Memory B cell (primary cell): ENCODE data around the gene SKI.
A peak's percentile ranks its signal among the peaks of the same experiment; 100 is the strongest.

Source experiments
- ATAC-seq: fragments of 150-1000 bp; cut with Tn5 transposase; 2 replicates; pipeline ENCODE4 v1.10.0; 2021; ENCODE audit warnings: low read depth, mild to moderate bottlenecking, moderate library complexity
- DNase-seq, 2 donors: peaks; one replicate each; pipeline ENCODE4 v3.0.0; 2022; ENCODE audit warnings: low spot score in 2 of 2
- H3K27ac Mint-ChIP-seq: one replicate; pipeline ENCODE4 v1.8.0; 2022; ENCODE audit warnings: mild to moderate bottlenecking, moderate library complexity, mixed read lengths
- H3K27me3 Mint-ChIP-seq: one replicate; pipeline ENCODE4 v1.8.0; 2022; ENCODE audit warnings: mixed read lengths
- H3K36me3 Mint-ChIP-seq: one replicate; pipeline ENCODE4 v1.8.0; 2022; ENCODE audit warnings: mild to moderate bottlenecking, mixed read lengths
- H3K4me1 Mint-ChIP-seq: one replicate; pipeline ENCODE4 v1.8.0; 2022; ENCODE audit warnings: mixed read lengths
- H3K4me3 Mint-ChIP-seq: one replicate; pipeline ENCODE4 v1.8.0; 2022; ENCODE audit warnings: mild to moderate bottlenecking, moderate library complexity, mixed read lengths
- H3K9me3 Mint-ChIP-seq: one replicate; pipeline ENCODE4 v1.8.0; 2022; ENCODE audit warnings: mixed read lengths

Gene SKI

DNA sequence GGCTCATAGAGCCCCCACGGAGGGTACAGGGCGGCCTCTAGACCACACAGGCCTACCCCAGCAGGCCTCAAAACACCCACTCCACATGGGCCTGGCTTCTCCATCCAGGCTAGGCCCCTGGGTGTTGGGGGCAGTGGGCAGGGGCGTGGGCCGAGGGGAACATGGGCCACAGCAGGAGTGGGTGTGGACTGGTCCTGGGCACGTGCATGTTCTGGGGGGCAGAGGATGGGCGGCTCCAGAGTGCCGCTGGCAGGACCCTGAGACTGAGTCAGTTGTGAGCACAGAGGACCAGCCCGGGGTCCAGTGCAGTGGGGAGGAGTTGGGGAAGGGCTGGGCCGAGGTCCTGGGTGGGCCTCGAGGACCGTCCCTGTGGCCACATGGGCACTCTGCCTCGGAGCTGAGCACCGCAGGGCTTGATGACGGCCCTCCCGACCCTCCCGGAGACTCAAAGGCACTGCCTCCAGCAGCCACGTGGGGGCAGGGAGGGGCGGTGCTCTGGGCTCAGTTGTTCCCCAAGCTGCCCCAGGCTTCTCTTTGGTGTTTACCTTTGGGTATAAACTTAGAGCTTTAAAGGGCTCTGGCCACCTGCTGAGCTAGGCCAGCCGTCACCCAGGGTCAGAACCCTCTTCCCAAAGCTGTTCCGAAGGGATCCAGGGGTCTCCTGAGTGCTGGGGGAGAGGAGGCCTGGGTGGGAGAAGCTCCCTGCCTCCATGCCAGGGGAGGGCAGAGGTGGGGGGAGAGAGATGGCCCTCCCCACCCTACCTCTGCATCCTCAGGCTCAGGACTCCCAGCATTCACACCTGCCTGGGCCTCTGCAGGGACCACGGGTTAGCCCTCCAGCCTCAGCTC, 83.3 kb downstream of the SKI start:
- no peak overlapping the region for H3K4me3 Mint-ChIP-seq

DNA sequence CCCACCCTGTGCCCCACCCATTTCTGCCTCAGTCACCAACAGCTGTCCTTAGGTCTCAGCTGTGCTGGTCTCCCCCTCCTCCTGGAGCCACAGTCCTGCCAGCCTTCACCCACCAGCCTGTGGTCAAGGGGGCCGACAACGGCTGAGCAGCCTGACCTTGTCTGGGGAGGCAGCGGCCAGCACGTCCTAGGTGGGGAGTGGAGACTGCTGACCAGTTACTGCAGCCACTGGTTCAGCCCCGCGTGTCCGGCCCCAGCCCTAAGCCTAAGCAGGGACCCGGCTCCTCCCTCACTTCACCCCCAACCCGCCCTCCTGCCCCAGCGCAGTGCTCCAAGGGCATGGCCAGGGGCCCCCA, 84.0 kb downstream of the SKI start:
- ATAC-seq (peak; percentile 10), DNase-seq (no peak)
- Mint-ChIP-seq H3K9me3 (no peaks in the 10 kb centered on the region), H3K4me3 (no peak overlapping the region), H3K27me3 (no peaks in the 10 kb centered on the region), H3K27ac (peak overlapping the region; percentile 84), H3K36me3 (peaks cover 8% of the 10 kb centered on the region), H3K4me1 (peaks cover 22% of the 10 kb centered on the region)

More for the DNA sequence above, 83.3 kb downstream of the SKI start:
- Mint-ChIP-seq H3K9me3 (no peaks in the 10 kb centered on the region), H3K27me3 (no peaks in the 10 kb centered on the region), H3K27ac (peak overlapping the region; percentile 84), H3K36me3 (peaks cover 8% of the 10 kb centered on the region), H3K4me1 (peaks cover 20% of the 10 kb centered on the region)
- ATAC-seq (peak; percentile 70), DNase-seq (peak; percentile 68 to 70)

DNA sequence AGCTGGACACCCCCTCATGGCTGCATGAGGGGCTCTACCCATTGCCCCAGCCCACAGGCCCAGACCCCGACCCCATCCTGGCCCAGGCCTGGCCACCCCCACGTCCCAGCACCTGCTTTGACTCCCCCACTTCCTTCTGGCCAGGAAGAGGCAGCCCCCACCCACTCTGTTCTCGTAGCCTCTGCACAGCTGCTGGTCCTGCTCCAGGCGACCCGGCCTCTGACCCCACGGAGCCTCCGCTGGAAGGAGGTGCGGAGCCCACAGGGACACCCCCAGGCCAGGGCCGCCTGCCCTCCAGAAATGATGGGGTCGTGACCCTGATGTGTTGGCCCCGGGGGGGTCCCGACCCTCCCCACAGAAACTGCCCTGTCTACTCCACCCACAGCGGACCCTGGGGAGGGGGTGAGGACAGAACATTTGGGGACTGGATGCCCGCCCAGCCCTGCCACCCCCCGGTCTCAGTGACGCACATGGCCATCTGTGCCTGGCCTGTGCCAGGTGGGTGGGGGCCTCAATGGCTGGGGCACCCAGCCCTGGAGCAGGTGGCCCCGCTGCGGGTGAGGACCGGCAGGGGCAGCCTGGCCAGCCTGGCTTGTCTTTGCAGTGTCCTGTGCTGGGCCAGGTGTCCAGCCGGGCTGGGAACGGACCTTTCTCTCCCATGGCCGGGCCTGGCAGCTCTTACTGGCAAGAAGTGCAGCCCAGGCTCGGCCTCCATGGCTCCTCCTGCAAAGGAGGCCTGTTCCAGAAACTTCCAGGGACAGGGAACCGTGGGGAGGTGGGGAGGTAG, 84.6 kb downstream of the SKI start:
- no peak for ATAC-seq
- Mint-ChIP-seq H3K4me3 (peak overlapping the region; percentile 56), H3K27ac (peak overlapping the region; percentile 84), H3K9me3 (no peaks in the 10 kb centered on the region), H3K27me3 (no peaks in the 10 kb centered on the region), H3K4me1 (peaks cover 20% of the 10 kb centered on the region), H3K36me3 (peaks cover 6% of the 10 kb centered on the region)
- no peak for DNase-seq

DNA sequence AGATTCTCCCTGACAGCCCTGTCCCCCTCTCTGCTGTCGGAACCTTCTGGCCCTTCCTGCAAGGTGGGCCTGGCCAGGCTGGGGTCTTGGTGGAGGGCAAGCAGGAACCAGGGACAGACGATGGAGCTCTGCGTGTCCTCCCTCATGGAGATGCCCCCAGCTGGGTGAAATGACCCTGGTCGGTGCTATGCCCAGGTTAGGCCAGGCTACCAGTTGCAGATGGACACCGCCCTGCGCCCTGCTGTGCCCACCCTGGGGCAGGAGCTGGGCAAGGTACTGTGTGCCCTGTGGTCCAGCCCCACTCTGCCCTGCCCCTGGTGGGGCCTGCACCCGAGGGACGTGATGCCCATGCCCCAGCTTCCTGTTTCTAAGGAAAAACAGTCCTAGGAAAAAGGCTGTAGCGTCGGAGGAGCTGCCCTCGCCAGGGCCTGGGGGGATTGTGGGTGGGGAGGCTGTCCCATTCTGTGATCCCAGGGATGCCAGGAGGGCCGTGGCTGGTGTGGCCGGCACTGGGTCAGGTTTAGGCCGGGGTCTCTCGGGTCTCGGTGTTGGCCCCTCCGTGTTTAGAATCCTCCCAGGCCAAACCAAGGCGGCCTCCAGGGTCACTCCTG, 85.6 kb downstream of the SKI start:
- Mint-ChIP-seq H3K27me3 (no peaks in the 10 kb centered on the region), H3K27ac (peak overlapping the region; percentile 84), H3K9me3 (no peaks in the 10 kb centered on the region), H3K4me3 (peak overlapping the region; percentile 52), H3K4me1 (peaks cover 20% of the 10 kb centered on the region), H3K36me3 (no peaks in the 10 kb centered on the region)
- DNase-seq (no peak), ATAC-seq (no peak)

DNA sequence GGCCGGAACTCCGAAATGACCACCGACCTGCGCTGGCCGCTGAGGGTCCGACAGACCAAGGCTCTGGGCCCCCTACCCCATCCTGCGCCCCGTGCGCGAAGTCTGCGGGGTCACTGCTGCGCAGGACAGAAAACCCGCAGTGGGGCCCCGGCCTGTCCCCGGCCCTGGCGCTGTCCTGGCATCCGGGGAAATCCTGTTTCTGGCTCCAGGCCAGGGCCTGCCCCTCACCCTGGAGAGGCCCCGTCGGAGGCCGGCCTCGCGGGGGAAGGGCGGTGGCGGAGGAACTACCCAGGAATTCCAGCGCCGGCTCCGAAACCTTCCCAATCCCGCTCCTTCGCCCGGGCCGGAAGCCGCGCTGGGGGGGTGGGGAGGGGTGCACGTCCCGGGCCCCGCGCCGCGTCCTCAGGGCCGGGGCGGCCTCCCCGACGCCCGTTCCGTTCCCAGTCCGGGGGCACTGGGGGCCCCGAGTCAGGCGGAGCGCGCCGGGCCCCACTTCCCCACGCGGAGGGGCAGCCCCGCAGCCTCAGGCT, 86.2 kb downstream of the SKI start:
- DNase-seq: no peak
- Mint-ChIP-seq H3K9me3 (no peaks in the 10 kb centered on the region), H3K36me3 (no peaks in the 10 kb centered on the region), H3K27me3 (no peaks in the 10 kb centered on the region), H3K4me1 (peaks cover 20% of the 10 kb centered on the region), H3K4me3 (no peak overlapping the region), H3K27ac (no peak overlapping the region)
- peak; percentile 14 for ATAC-seq

DNA sequence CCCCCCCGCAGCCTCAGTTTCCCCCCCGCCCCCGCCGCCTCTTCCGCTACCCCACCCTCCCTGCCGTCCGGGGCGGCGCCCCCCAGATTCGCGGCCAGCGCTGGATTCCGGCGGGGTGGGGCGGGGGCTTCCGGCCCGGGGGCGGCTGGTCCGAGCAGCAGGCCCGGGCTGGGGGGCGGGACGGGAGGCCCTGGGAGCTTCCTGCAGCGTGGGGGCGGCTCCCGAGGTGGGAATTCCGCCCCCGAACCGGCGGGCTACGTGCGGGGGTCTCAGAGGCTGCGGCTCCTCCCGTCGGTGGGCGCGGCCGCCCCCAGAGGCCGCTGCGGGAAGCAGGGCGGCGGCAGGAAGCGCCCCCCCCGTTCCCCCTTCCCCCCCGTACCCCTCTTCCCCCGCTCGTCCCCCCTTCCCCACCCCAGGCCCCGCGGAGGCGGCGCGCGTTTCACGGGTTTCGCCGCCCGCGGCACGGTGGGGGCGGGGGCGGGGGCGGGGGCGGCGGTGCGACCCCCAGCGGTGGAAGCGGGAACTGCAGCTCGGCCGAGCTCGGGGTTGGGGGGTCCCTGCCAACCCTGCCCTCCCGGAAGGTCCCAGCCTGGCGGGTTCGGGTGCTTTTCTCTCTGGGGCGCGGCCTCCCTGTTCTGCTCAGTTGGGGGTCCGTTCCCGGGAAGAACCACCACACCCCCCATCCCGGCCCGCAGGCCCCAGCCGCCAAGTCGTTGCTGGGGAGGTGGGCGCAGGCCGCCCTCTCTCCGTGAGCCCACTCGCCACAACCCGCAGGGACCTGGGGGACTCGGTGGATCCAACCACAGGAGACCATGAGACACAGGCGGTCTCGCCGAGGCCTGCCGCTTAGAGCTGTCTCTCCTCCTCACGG, 86.9 kb downstream of the SKI start:
- peak overlapping the region; percentile 82 for H3K27ac Mint-ChIP-seq
- peaks cover 3% of the 10 kb centered on the region for H3K27me3 Mint-ChIP-seq
- peak; percentile 76 to 82 for DNase-seq
- H3K4me3 Mint-ChIP-seq: peak overlapping the region; percentile 80
- peaks cover 20% of the 10 kb centered on the region for H3K4me1 Mint-ChIP-seq
- no peaks in the 10 kb centered on the region for H3K9me3 Mint-ChIP-seq
- H3K36me3 Mint-ChIP-seq: no peaks in the 10 kb centered on the region
- peak; percentile 62 for ATAC-seq

DNA sequence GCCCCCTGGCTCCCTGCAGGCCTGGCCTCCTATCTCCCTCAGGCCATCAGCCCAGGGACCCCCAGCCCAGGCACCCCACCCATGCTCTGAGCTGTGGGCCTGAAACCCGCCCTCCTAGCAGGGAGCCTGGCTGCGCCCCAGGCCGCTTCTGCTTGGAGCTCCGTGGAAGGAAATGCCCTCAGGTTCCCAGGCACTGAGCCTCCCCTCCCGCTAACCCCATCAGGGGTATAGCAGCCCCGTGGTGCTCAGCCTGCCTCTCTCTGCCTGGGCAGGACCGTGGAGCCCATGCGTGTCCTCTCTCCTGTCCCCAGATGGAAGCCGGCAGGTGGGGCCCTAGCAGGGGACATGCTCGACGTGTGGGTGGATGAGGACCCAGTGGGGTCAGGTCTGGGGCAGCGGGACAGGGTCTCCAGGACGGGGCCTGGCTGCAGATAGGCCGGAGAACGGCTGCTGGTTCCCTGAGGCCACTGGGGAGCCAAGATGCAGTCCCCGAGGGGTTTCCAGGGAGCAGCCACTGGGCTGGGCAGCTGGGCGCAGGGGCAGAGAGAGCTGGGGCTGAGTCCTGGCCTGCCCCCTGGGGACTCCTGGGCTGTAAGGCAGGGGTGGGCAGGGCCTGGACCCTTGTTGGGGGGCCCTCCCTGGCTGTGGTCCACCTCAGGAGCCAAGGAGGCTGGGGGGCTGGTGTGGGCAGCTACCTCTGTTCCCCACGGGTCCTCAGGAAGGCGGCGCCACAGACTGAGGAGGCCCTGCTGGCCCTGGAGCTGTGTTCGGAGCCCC, 87.7 kb downstream of the SKI start:
- H3K4me3 Mint-ChIP-seq: peak overlapping the region; percentile 80
- no peak for ATAC-seq

DNA sequence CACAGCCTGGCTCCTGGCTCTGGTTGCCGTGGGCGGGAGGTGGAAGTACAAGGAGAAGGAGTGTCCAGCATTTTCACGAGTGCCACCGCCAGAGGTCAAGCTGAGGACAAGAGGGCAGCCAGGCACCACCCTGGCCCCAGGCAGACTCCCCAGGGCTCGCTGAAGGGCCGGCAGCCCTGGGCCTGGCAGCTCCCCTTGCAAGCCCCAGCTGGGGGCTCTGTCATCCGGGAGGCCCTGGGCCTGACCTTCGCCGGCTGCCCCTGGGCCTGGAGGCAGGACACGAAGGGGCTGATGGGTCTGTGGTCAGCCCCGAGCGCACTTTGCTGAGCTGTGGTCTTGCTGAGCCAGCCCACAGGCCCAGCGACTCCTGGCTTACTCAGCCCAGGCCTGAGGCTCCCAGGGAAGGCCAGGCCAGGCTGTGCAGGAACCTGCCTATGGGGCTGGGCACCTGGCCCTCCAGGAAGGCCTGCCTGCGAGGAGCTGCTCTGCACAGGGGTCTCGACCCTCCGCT, 88.4 kb downstream of the SKI start:
- DNase-seq: no peak
- H3K27me3 Mint-ChIP-seq: peaks cover 6% of the 10 kb centered on the region
- peaks cover 18% of the 10 kb centered on the region for H3K4me1 Mint-ChIP-seq
- H3K9me3 Mint-ChIP-seq: no peaks in the 10 kb centered on the region
- H3K4me3 Mint-ChIP-seq: no peak overlapping the region
- H3K36me3 Mint-ChIP-seq: no peaks in the 10 kb centered on the region
- ATAC-seq: no peak
- H3K27ac Mint-ChIP-seq: no peak overlapping the region

More for the DNA sequence above, 87.7 kb downstream of the SKI start:
- H3K27ac Mint-ChIP-seq: peak overlapping the region; percentile 82
- no peak for DNase-seq
- H3K9me3 Mint-ChIP-seq: no peaks in the 10 kb centered on the region
- H3K4me1 Mint-ChIP-seq: peaks cover 20% of the 10 kb centered on the region
- peaks cover 6% of the 10 kb centered on the region for H3K27me3 Mint-ChIP-seq
- H3K36me3 Mint-ChIP-seq: no peaks in the 10 kb centered on the region

DNA sequence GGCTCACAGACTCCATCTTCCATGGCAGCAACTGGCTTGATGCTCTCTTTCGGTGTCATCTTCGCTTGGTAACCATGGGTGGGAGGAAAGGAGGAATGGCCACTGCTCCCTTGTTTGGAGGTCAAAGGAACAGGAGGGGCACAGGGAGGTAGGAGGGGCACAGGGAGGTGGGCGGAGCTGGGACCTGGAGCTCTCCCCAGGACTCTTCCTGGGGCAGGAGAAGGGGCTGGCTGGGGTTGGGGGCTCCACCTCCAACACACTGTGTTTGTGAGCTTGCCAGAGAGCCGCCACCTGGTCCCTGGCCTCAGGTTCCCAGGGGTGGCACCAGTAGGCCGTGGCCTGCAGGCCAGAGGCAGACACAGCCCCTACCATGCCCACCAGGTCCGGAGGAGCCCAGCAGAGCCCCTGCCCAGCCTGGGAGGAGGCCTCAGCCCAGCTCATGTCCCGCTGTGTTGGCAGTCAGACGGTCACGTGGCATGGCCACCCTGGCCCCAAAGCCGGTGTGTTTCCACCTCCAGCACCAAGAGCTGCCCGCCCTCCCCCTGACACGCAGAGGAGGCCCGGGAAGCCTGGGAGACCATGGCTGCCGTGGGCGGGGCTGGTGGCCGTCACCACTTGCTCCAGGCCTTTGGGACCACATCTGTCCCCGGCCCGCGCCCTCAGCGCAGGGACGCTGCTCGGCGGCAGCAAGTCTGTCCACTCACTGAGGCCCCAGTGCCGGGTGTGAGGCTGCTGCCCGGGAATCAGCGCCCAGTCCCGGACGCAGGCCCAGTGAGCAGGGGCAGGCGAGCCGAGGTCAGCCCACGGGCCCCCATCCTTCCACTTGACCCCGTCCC, 89.3 kb downstream of the SKI start:
- Mint-ChIP-seq H3K27ac (peak overlapping the region; percentile 53), H3K9me3 (no peaks in the 10 kb centered on the region), H3K4me1 (peaks cover 10% of the 10 kb centered on the region), H3K27me3 (peaks cover 6% of the 10 kb centered on the region), H3K4me3 (peak overlapping the region; percentile 46), H3K36me3 (no peaks in the 10 kb centered on the region)
- ATAC-seq (no peak), DNase-seq (no peak)

DNA sequence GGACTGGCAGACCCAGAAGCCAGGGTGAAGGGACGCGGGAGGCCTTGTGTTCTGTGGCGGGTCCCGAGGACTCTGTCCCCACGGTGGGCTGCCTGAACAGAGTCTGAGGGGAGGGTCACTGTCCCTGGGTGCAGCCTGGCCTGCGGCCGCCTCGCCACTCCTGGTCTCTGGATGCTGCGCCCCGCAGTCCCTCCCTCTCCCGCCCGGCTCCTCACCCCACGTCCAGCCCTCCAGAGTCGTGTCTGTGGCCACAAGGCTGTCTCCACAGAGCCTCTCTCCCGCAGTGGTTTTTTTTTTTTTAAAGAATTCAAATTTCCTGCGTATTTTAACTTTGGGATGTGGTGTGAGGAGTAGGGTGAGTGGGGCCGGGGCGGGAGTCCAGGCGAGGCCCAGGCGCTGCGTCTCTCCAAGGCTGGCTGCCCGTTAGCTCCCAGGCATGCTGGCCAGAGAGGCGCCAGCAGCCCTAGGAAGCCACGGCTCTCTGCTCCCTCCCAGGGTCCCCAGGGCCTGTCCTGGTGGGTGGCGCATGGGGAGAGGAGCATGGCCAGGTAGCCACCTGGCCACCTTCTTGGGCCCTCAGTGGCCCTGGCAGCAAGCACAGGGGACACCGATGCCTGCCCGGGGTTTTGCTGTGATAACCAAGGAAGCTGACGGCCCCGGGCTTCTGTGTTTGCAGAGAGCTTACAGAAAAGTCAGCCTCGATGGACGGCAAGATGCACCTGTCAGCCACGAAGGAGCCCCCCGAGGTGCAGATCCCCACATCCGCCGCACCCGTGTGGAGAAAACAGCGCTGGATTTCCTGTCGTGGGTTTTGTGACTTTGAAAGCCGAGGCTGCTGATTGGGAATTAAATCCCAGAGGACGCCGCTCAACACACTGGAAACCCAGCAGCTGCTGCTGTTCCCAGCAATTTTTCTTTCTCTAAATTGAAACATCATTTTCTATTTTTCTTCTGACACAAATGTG, 90.5 kb downstream of the SKI start:
- Mint-ChIP-seq H3K27me3 (peaks cover 6% of the 10 kb centered on the region), H3K36me3 (no peaks in the 10 kb centered on the region), H3K4me3 (no peak overlapping the region), H3K9me3 (no peaks in the 10 kb centered on the region), H3K4me1 (peaks cover 5% of the 10 kb centered on the region), H3K27ac (no peak overlapping the region)
- DNase-seq: no peak
- ATAC-seq: no peak

DNA sequence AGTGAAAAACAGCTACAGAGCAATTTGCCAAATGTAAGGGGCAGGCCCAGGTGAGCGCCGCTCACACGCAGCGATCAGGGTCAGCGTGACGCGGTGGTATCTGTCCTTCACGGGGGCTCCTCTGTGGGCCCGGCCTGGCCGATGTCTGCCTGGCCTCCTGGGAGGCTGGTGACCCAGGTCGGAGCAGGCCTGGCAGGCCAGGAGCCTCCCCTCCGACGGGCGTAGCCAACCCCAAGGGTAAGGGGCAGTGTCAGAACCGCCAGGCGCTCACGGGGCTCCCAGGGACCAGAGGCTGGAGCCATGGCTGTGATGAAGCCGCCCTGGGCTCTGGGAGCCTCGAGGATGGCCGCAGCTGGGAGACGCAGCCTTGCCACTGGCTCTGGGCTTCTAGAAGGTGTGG, 91.2 kb downstream of the SKI start:
- Mint-ChIP-seq H3K27ac (no peak overlapping the region), H3K36me3 (no peaks in the 10 kb centered on the region), H3K4me3 (no peak overlapping the region), H3K27me3 (peaks cover 6% of the 10 kb centered on the region), H3K4me1 (peaks cover 2% of the 10 kb centered on the region), H3K9me3 (no peaks in the 10 kb centered on the region)
- ATAC-seq: no peak
- no peak for DNase-seq
